Colonic mucosa (tissue), 4 donors: ENCODE measurements around the gene TRAPPC1. TPM values are rescaled to one million over a fixed set of nuclear protein-coding genes. Genes with fewer than 3 reads are reported as not detected.

Source experiments
- DNase-seq: peaks from one replicate; pipeline ENCODE4 v3.0.0-alpha.2; 2020
- H3K27ac ChIP-seq: fragments of 200-600 bp; one replicate; pipeline ENCODE4 v1.8.0; 2021
- H3K27me3 ChIP-seq: fragments of 200-600 bp; one replicate; pipeline ENCODE4 v1.8.0; 2021
- H3K36me3 ChIP-seq: fragments of 200-600 bp; one replicate; pipeline ENCODE4 v1.8.0; 2021
- H3K4me1 ChIP-seq: fragments of 200-600 bp; one replicate; pipeline ENCODE4 v1.8.0; 2021; ENCODE audit warnings: mild to moderate bottlenecking
- H3K4me3 ChIP-seq: fragments of 200-600 bp; one replicate; pipeline ENCODE4 v1.8.0; 2021
- H3K9ac ChIP-seq, 2 donors: one replicate each; pipeline ENCODE4 v1.7.0; 2013; ENCODE audit warnings: control low read depth in 2 of 2, low read depth in 2 of 2, low read length in 2 of 2
- H3K9me3 ChIP-seq: fragments of 200-600 bp; one replicate; pipeline ENCODE4 v1.8.0; 2021
- intact Hi-C: fragments of 100-400 bp; cut with DNase I; formaldehyde crosslinking; loops from one replicate; pipeline ENCODE4 v1.14.1; 2022
- total RNA-seq, 2 donors: library from RNA; stranded (reverse); fragmentation: NEBNext Ultra II Directional in 1 of 2; extraction: Animal tissue kit (Norgen Biotek cat#: 25700) in 1 of 2; gene quantifications; one replicate each; pipeline ENCODE4 v1.2.1, GENCODE V29; 2021
- TF ChIP-seq, protein P1 (sequence below): fragments of 200-600 bp; IDR thresholded peaks from one replicate; pipeline ENCODE4 v1.8.0; 2022; ENCODE audit warnings: antibody characterized with exemption, mild to moderate bottlenecking
- donor health status: healthy.
- donor health status: DM: no; HTN: no; CAD: no.
- donor health status: DM: no; HTN: no; CAD: no.

TRAPPC1 gene
- total RNA-seq, 2 donors from 2014 or later, result 116 to 129 TPM

DNA sequence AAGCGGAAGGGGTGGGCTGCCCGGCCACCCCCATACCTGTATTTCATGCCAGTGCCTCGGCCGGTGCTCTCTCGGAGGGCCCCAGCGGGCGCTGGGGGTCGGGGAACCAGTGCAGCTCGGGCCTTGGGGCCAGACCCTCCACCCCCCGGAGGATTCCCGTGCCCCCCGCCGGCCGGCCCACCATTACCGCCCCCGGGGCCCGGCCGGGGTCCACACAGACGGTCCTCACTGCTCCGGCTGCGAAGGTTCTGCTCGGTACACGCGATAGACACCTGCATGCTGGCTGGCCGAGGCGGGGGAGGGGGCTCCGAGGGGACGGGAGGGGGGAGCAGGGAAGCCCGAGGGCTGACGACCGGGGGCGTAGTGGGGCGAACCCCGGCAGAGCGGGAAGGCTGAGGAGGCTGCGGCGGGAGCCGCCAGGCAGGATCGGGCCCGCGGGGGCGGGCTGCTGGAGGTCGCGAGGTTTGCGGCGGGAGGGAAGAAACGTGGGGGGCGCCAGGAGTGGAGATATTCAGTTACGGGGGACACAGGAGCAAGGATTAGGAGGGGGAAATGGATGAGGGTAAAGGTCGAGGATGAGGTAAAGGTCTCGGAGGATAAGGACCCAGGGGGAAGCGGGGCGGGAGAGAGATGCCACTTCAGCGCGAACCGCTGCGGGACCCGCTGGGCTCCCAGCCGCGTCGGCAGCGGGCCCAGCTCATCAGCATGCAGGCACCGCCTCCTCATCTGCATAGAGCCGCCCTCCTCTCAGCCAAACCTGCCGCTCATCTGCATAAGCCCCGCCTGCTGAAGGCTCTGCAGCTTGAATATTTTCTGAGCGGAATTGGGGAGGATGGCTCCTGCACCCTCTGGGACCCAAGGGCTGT is 2.4 kb downstream of the TRAPPC1 start, which contains the start of gene KCNAB3:
Gene KCNAB3, minus strand, starts transcription at position 699 of the 866 bp plus-strand sequence. Its CDS starts 421 bp downstream, at position 278.
- TF ChIP-seq, protein P1, sequence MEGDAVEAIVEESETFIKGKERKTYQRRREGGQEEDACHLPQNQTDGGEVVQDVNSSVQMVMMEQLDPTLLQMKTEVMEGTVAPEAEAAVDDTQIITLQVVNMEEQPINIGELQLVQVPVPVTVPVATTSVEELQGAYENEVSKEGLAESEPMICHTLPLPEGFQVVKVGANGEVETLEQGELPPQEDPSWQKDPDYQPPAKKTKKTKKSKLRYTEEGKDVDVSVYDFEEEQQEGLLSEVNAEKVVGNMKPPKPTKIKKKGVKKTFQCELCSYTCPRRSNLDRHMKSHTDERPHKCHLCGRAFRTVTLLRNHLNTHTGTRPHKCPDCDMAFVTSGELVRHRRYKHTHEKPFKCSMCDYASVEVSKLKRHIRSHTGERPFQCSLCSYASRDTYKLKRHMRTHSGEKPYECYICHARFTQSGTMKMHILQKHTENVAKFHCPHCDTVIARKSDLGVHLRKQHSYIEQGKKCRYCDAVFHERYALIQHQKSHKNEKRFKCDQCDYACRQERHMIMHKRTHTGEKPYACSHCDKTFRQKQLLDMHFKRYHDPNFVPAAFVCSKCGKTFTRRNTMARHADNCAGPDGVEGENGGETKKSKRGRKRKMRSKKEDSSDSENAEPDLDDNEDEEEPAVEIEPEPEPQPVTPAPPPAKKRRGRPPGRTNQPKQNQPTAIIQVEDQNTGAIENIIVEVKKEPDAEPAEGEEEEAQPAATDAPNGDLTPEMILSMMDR, result no peak
- no peak within 1 kb of the TSS for H3K4me3 ChIP-seq
- no peaks in the 10 kb centered on the region for H3K4me1 ChIP-seq
- no peak within 1 kb of the TSS for H3K27ac ChIP-seq
- intact Hi-C loops, result no loop called here
- H3K27me3 ChIP-seq, result no peaks in the 10 kb centered on the region
- DNase-seq, result no peak
- no peaks in the 10 kb centered on the region for H3K36me3 ChIP-seq
- no peaks in the 10 kb centered on the region for H3K9me3 ChIP-seq
- H3K9ac ChIP-seq, result peak within 1 kb of the TSS in 1 of 2 donors; percentile 45

DNA sequence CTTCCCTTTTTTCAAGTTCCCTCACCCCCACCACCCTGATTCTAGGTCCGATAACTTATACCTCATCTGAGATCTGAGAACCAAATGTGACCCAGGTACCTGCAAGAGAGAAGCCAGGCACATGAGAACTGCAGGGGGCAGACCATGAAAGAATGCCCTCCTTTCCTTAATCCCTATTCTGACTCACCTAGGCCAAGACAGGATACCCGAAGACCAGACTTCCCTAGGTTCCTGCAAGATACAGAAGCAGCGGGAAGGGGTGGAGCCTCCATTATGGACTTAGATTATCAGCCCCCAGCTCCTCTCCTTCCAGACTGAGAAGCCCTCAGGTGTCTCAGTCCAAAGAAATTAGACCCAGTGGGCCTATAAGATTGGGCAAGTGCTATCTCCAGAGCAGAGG is 4.2 kb downstream of the TRAPPC1 start:
- no peak for DNase-seq
- Histone ChIP-seq H3K36me3 (no peaks in the 10 kb centered on the region), H3K9me3 (no peaks in the 10 kb centered on the region), H3K4me3 (no peak overlapping the region), H3K9ac (no peak overlapping the region), H3K27me3 (no peaks in the 10 kb centered on the region), H3K4me1 (no peaks in the 10 kb centered on the region), H3K27ac (no peak overlapping the region)
- intact Hi-C loops, result no loop called here
- TF ChIP-seq, protein P1, result no peak

DNA sequence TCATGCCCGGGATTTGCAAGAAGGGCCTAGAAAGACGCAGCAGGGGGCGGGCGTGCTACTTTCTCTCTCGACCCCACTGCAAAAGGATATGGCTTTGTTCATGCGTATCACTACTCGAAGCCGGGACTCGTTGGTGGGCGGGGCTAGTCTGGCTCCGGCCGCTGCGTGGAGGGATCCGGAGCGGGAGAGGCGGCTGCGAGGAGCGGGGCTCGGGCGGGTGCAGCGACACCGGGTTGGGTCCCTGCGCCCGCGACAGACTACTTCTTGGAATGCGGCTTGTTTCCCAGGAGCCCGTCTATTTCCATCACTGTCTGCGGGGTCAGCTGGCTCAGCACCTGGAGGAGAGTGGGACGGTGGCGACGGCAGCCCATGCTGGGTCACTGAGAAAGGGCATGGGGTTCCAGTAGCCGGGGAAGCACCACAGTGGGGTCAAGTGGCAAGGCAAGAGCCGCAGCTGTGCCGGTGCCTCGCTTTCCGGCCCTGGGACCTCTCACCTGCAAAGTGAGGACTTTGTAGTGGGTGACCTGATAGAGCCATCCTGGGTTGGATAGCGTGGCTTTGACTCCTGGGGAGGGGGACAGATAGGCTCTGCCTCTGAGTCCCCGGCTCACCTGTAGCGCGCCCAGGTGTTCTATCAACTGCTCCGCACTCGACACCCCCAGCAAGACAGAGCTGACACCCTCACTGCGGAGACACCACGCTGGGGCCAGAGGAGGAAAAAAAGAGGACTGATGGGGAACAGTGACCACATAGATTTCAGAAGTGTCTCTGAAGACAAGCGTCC is 8.7 kb downstream of the TRAPPC1 start:
- Histone ChIP-seq H3K4me1 (no peaks in the 10 kb centered on the region), H3K27me3 (no peaks in the 10 kb centered on the region), H3K9ac (peak overlapping the region; percentile 70 to 76), H3K36me3 (no peaks in the 10 kb centered on the region), H3K27ac (peak overlapping the region; percentile 29), H3K4me3 (peak overlapping the region; percentile 31), H3K9me3 (no peaks in the 10 kb centered on the region)
- peak; percentile 88 for DNase-seq
- intact Hi-C loops, result no loop called here
- TF ChIP-seq, protein P1, result no peak

DNA sequence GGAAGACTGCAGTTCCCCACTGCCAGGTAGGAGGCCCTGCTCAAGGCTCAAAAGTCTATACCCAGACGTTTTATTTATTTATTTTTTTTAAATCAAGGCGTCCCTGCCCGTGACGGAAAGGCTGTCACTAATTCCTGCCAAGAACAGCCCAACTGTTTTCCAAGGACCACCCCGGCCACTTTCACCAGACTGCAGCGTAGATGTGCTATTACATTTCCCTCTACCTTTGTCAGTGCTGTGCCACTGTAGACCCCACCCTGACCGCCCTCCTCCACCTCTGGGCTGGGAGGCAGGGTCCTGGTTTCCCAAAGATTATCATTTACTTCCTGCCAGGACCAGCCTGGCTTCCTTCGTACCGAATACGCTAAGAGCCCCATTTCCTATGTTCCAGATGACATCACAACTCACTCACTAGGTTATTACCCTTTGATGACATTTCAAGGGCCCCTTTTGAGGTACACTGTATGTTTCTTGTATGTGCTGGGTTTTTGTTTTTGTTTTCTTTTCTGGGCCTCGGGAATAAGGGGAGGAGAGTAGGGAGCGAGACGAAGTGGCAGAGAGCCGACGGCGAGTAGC is 9.4 kb downstream of the TRAPPC1 start:
- peak overlapping the region; percentile 70 to 76 for H3K9ac ChIP-seq
- H3K9me3 ChIP-seq, result no peaks in the 10 kb centered on the region
- peak overlapping the region; percentile 31 for H3K4me3 ChIP-seq
- intact Hi-C loops, result no loop called here
- no peak for DNase-seq
- H3K27ac ChIP-seq, result peak overlapping the region; percentile 29
- no peaks in the 10 kb centered on the region for H3K4me1 ChIP-seq
- no peaks in the 10 kb centered on the region for H3K27me3 ChIP-seq
- no peaks in the 10 kb centered on the region for H3K36me3 ChIP-seq
- TF ChIP-seq, protein P1, result no peak

DNA sequence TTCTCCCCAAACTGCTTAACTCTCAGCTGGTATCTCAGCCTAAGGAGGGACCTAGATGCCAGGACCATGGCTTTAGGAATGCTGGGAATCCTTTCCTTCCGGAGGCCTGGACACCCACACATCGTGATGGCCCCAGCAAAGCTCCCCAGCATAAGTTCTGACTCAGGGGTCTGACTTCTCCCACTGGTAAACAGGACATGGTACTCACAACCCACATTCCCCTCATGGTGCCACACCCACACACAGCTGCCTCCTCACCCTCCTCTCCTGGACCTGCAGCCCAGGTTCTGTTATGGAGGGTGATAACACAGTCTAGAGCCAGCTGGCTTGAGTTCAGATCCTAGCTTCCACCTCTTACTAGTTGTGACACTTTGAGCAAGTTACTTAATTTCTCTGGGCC is 14.9 kb downstream of the TRAPPC1 start:
- Histone ChIP-seq H3K9me3 (no peaks in the 10 kb centered on the region), H3K4me3 (peak overlapping the region; percentile 67), H3K27me3 (no peaks in the 10 kb centered on the region), H3K9ac (no peak overlapping the region), H3K4me1 (peaks cover 9% of the 10 kb centered on the region), H3K27ac (peak overlapping the region; percentile 97), H3K36me3 (no peaks in the 10 kb centered on the region)
- intact Hi-C loops, result no loop called here
- DNase-seq, result no peak
- TF ChIP-seq, protein P1, result no peak
